Heart left ventricle (tissue), 13 donors: ENCODE data around the gene PNCK.

Experiments used
- POLR2A ChIP-seq, 2 donors: fragments of 450-650 bp; IDR thresholded peaks; one replicate each; pipeline ENCODE4 v1.6.1; 2017; ENCODE audit warnings: antibody characterized with exemption in 2 of 2, mild to moderate bottlenecking in 2 of 2, moderate library complexity in 2 of 2
- TF ChIP-seq, protein P1 (sequence below), 12 donors: fragments of 200-600 bp; sonication (generic) in 4 of 12; IDR thresholded peaks; one replicate each; pipeline versions ENCODE4 v1.5.0 to v1.8.0; 2018 to 2022; ENCODE audit warnings: antibody characterized with exemption in 12 of 12, mild to moderate bottlenecking in 5 of 12
- donor health status: ischemic (EF 13 %, LVEDD 7.1; RV severe dilation, severe dysfunction).
- donor health status: DM: no; HTN: yes; CAD: no.
- donor health status: DM: no; HTN: no; CAD: no.
- donor health status: ischemic (EF 25% LVEDD 6.9; RV normal size, moderate dysfunction).
- donor health status: ischemic (EF 25% LVEDD 5.7; RV mildly dilated, moderate dysfunction).
- donor health status: ischemic (EF 35%, LVEDD 5.7; RV mildly dilated, moderate dysfunction).
- donor health status: nonischemic (EF 11% LVEDD 7.7; RV severe dilation, severe dysfunction).
- donor health status: DM: yes; HTN: yes; CAD: no.
- donor health status: PGD.
- donor health status: ischemic (EF 29% LVEDD 5.4; RV normal size, mild dysfunction).
- donor health status: nonischemic (EF 23%, LVEDD 6.1; RV moderate dilation, normal function).

DNA sequence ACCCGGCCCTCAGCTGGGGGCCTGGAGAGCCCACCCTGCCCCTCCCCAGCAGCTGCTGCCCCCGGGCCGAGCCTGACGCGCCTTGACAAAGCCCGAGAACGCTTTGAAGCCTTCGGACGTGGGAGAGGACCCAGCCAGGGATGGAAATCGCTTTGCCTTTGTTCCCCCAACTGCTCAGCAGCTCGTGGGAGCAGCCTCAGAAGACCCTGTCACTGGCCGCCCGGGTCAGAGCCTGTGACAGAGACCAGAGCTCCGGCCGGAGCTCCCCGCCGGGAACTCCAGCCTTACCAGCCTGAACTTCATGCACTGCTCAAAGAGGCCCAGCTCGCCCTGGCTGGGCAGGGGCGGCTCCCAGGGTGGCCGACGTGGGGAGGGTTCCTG, 11.5 kb upstream of the PNCK start:
- TF ChIP-seq, protein P1, sequence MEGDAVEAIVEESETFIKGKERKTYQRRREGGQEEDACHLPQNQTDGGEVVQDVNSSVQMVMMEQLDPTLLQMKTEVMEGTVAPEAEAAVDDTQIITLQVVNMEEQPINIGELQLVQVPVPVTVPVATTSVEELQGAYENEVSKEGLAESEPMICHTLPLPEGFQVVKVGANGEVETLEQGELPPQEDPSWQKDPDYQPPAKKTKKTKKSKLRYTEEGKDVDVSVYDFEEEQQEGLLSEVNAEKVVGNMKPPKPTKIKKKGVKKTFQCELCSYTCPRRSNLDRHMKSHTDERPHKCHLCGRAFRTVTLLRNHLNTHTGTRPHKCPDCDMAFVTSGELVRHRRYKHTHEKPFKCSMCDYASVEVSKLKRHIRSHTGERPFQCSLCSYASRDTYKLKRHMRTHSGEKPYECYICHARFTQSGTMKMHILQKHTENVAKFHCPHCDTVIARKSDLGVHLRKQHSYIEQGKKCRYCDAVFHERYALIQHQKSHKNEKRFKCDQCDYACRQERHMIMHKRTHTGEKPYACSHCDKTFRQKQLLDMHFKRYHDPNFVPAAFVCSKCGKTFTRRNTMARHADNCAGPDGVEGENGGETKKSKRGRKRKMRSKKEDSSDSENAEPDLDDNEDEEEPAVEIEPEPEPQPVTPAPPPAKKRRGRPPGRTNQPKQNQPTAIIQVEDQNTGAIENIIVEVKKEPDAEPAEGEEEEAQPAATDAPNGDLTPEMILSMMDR (IDR thresholded peaks at IDR 0.05): no peak
- TF ChIP-seq POLR2A (IDR thresholded peaks at IDR 0.05): no peak
